Adipocyte (in vitro differentiated cells): ENCODE data around the gene CRAT.
"Not testable (repeated sequence)": the region's sequence is repeated elsewhere in the genome, so short reads cannot be mapped to it uniquely, and the experiment has no call there.

ENCODE experiments used
- DNase-seq: peaks from one replicate; pipeline ENCODE4 v3.0.0-alpha.2; 2015; ENCODE audit warnings: low read depth
- H3K27me3 ChIP-seq: replicated peaks from 2 replicates; pipeline ENCODE4 v1.7.0; 2013; ENCODE audit warnings: mild to moderate bottlenecking, low read length, moderate library complexity; ENCODE audit not compliant: control insufficient read depth, insufficient read depth
- H3K36me3 ChIP-seq: 2 replicates; pipeline ENCODE4 v1.7.0; 2013; ENCODE audit warnings: low read length, mild to moderate bottlenecking, moderate library complexity; ENCODE audit not compliant: control insufficient read depth, insufficient read depth, severe bottlenecking
- H3K4me1 ChIP-seq: 2 replicates; pipeline ENCODE4 v1.7.0; 2013; ENCODE audit warnings: mild to moderate bottlenecking, low read length, moderate library complexity; ENCODE audit not compliant: control insufficient read depth, insufficient read depth
- H3K4me3 ChIP-seq: 2 replicates; pipeline ENCODE4 v1.7.0; 2013; ENCODE audit warnings: mild to moderate bottlenecking, low read length, moderate library complexity
- H3K9ac ChIP-seq: 2 replicates; pipeline ENCODE4 v1.7.0; 2013; ENCODE audit warnings: mild to moderate bottlenecking, low read length, moderate library complexity
- H3K9me3 ChIP-seq: 2 replicates; pipeline ENCODE4 v1.7.0; 2013; ENCODE audit warnings: mild to moderate bottlenecking, low read length, moderate library complexity; ENCODE audit not compliant: control insufficient read depth

Gene CRAT

DNA sequence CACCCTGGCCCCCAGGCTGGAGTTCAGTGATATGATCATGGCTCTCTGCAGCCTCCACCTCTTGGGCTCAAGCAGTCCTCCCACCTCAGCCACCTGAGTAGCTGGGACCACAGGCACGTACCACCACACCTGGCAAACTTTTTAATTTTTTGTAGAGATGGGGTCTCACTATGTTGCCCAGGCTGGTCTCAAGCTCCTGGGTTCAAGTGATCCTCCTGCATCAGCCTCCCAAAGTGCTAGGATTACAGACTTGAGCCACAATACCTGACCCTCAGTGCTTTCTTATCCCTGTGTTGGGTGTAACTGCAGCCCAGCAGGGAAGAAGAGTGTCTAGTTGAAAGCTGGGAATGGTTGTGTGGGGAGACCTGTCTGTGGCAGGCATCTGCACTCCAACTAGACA is 11.5 kb upstream of the CRAT start:
- H3K27me3 ChIP-seq: no peaks in the 10 kb centered on the region
- peaks cover 4% of the 10 kb centered on the region for H3K36me3 ChIP-seq
- no peak for DNase-seq
- peaks cover 36% of the 10 kb centered on the region for H3K4me1 ChIP-seq
- peak overlapping the region; percentile 37 for H3K9ac ChIP-seq
- no peak overlapping the region for H3K4me3 ChIP-seq
- no peaks in the 10 kb centered on the region for H3K9me3 ChIP-seq

DNA sequence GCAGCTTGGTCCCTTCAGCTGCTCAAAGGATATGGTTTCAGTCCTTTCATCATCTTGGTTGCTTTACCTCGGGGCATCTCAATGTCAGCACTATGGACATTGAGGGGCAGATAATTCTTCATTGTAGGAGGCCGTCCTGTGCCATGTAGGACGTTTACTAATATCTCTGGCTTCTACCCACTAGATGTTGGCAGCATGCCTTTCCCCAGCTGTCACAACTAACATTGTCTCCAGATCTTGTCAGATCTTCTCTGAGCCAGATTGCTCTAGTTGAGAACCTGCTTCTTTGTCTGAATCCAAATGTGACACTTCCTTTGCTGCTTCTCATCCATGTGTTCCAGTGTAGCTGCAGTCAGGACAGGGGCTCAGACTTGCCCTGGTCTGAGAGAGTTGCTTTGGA is 10.9 kb upstream of the CRAT start:
- DNase-seq: peak; percentile 34
- Histone ChIP-seq H3K4me3 (no peak overlapping the region), H3K9me3 (no peaks in the 10 kb centered on the region), H3K36me3 (peaks cover 4% of the 10 kb centered on the region), H3K9ac (peak overlapping the region; percentile 37), H3K27me3 (no peaks in the 10 kb centered on the region), H3K4me1 (peaks cover 34% of the 10 kb centered on the region)

DNA sequence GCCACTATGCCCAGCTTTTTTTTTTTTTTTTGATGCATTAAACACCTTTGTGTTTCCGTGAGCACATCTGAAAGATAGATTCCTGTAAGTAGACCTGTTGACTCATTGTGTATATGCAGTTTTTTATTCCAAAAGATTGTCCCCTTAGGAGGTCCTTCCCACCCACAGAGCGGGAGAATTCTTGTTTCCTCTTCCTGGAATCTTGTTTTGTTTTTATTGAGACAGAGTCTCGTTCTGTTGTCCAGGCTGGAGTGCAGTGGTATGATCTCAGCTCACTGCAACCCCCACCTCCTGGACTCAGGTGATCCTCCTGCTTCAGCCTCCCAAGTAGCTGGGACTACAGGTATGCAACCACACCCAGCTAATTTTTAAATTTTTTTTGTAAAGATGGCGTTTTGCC is 8.2 kb upstream of the CRAT start:
- peaks cover 20% of the 10 kb centered on the region for H3K4me1 ChIP-seq
- no peak overlapping the region for H3K9ac ChIP-seq
- DNase-seq: no peak
- H3K36me3 ChIP-seq: peaks cover 4% of the 10 kb centered on the region
- no peaks in the 10 kb centered on the region for H3K9me3 ChIP-seq
- no peaks in the 10 kb centered on the region for H3K27me3 ChIP-seq
- H3K4me3 ChIP-seq: no peak overlapping the region

GRCh38 chr9:129113645-129114304 is 3.2 kb upstream of the CRAT start:
- H3K4me3 ChIP-seq: no peak overlapping the region
- no peaks in the 10 kb centered on the region for H3K9me3 ChIP-seq
- H3K9ac ChIP-seq: no peak overlapping the region
- no peaks in the 10 kb centered on the region for H3K36me3 ChIP-seq
- H3K27me3 ChIP-seq: no peaks in the 10 kb centered on the region
- H3K4me1 ChIP-seq: peaks cover 9% of the 10 kb centered on the region
- DNase-seq: no peak

DNA sequence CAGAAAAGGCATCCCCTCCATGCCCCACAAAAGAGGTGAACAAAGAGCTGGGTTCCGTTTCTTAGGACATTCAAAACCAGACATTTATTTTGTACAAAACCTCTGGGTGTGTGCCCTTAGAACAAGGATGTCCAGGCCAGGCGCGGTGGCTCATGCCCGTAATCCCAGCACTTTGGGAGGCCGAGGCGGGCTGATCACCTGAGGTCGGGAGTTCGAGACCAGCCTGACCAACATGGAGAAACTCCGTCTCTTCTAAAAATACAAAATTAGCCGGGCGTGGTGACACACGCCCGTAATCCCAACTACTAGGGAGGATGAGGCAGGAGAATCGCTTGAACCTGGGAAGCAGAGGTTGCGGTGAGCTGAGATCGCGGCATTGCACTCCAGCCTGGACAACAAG is 1.9 kb upstream of the CRAT start:
- DNase-seq, H3K4me1 ChIP-seq, H3K36me3 ChIP-seq, H3K9me3 ChIP-seq, H3K27me3 ChIP-seq: not testable (repeated sequence)
- peak overlapping the region; percentile 92 for H3K4me3 ChIP-seq
- peak overlapping the region; percentile 89 for H3K9ac ChIP-seq

DNA sequence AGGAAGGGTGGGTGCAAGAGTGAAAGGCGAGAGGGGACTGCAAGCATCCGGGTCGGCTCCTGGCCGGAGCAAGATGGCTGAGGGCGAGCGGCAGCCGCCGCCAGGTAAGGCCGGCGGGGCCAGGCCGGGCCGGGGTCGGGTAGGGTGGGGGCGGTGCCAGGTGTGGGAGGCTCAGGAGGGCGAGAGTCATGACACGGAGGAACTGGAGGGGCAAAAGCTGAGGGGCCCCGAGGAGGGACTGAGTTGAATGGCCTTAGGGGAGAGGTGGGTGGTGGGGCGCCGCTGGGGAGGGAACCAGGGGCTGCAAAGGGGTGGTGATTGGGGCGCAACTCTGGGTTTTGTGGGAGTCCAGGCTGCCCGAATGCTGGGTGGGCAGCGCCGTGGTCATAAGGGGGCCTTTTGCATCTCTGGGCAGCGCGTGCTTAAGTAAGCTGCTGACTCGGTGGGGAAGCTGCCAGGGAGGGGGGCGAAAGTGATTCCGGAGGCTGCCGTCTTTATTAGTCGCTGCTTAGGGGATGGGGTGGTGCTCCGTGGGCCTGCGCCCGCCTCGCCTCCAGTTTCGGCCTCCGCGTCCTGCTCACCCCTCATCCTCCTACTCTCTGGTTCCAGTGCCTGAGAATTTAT is 1.0 kb upstream of the CRAT start:
- Histone ChIP-seq H3K4me3 (peak overlapping the region; percentile 92), H3K9me3 (no peaks in the 10 kb centered on the region), H3K4me1 (peaks cover 10% of the 10 kb centered on the region), H3K27me3 (no peaks in the 10 kb centered on the region), H3K36me3 (peaks cover 8% of the 10 kb centered on the region), H3K9ac (peak overlapping the region; percentile 89)
- DNase-seq: peak; percentile 71

GRCh38 chr9:129109952-129110739 is 447 bp downstream of the CRAT start:
- H3K9me3 ChIP-seq: no peaks in the 10 kb centered on the region
- H3K27me3 ChIP-seq: no peaks in the 10 kb centered on the region
- peak overlapping the region; percentile 95 for H3K9ac ChIP-seq
- DNase-seq: peak; percentile 72
- H3K36me3 ChIP-seq: peaks cover 15% of the 10 kb centered on the region
- H3K4me1 ChIP-seq: peaks cover 10% of the 10 kb centered on the region
- peak overlapping the region; percentile 95 for H3K4me3 ChIP-seq

DNA sequence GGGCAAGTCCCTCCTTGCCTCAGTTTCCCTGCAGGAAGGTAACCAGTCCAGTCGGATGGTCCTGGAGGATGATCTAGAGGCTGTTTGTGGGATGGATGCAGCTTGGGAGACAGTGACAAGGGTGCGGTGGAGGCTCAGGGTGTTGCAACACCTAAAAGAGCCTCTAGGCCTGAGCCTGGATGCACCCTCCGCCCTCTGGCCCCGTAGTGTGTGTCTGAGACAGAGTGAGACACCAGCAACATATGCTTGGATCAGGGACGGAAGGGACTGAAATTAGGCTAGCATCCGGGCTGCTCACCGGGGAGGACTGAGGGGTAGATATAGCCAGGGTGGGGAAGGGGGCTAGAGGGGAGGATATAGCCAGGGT is 1.1 kb downstream of the CRAT start:
- peak; percentile 30 for DNase-seq
- Histone ChIP-seq H3K4me3 (peak overlapping the region; percentile 95), H3K9ac (peak overlapping the region; percentile 95), H3K4me1 (peaks cover 10% of the 10 kb centered on the region), H3K9me3 (no peaks in the 10 kb centered on the region), H3K36me3 (peaks cover 15% of the 10 kb centered on the region), H3K27me3 (no peaks in the 10 kb centered on the region)

GRCh38 chr9:129108805-129109536 is 1.6 kb downstream of the CRAT start:
- Histone ChIP-seq H3K9me3 (no peaks in the 10 kb centered on the region), H3K4me3 (peak overlapping the region; percentile 95), H3K9ac (peak overlapping the region; percentile 95), H3K27me3 (no peaks in the 10 kb centered on the region), H3K36me3 (peaks cover 15% of the 10 kb centered on the region), H3K4me1 (peaks cover 10% of the 10 kb centered on the region)
- DNase-seq: no peak

GRCh38 chr9:129108083-129108804 is 2.3 kb downstream of the CRAT start:
- no peak for DNase-seq
- Histone ChIP-seq H3K27me3 (no peaks in the 10 kb centered on the region), H3K4me3 (no peak overlapping the region), H3K9me3 (no peaks in the 10 kb centered on the region), H3K4me1 (peaks cover 16% of the 10 kb centered on the region), H3K9ac (no peak overlapping the region), H3K36me3 (peaks cover 15% of the 10 kb centered on the region)
